CD4-positive, alpha-beta T cell treated with Interleukin-6 for 4 hours (primary cell): ENCODE data around the gene HECTD4.
"Not testable (repeated sequence)": the region's sequence is repeated elsewhere in the genome, so short reads cannot be mapped to it uniquely, and the experiment has no call there.

Experiments
- DNase-seq: peaks from one replicate; pipeline ENCODE4 v3.0.0-alpha.2; 2020; ENCODE audit warnings: mixed read lengths

The HECTD4 gene

GRCh38 chr12:112111931-112112330, 270.3 kb downstream of the HECTD4 start:
- DNase-seq = no peak

GRCh38 chr12:112110787-112111662, 271.2 kb downstream of the HECTD4 start:
- DNase-seq = not testable (repeated sequence)
